Measurements from ENCODE around the gene TMEM163. TPM values are rescaled to one million over a fixed set of nuclear protein-coding genes. Genes with fewer than 3 reads are reported as not detected.

TMEM163 gene
- total and polyA plus RNA-seq, 2 of the 13 experiments (the other 11 are each of a cell fraction or from before 2014, with no cell fraction given), result 0.05 TPM; not detected in 1

- peak; percentile 44 for ATAC-seq
- H3K79me2 ChIP-seq (ENCODE audit: insufficient read depth, low read length), result no peaks in the 10 kb centered on the region
- TF ChIP-seq SNAPC5 (CRISPR knock-in tag; IDR thresholded peaks at IDR 0.05; ENCODE audit: borderline replicate concordance) (no peak), ZSCAN31 (CRISPR knock-in tag; IDR thresholded peaks at IDR 0.05; ENCODE audit: low read depth) (no peak), NR2C2 (CRISPR knock-in tag; IDR thresholded peaks at IDR 0.05; ENCODE audit: borderline replicate concordance) (no peak), ZNF563 (CRISPR knock-in tag; IDR thresholded peaks at IDR 0.05) (no peak), CHD4 (IDR thresholded peaks at IDR 0.05; ENCODE audit: borderline replicate concordance, low read length) (no peak), ZC3H4 (CRISPR knock-in tag; IDR thresholded peaks at IDR 0.05; ENCODE audit: borderline replicate concordance) (no peak), SNAPC4 (CRISPR knock-in tag; IDR thresholded peaks at IDR 0.05) (no peak), KLF6 (CRISPR knock-in tag; IDR thresholded peaks at IDR 0.05) (no peak), SMC3 (IDR thresholded peaks at IDR 0.05; ENCODE audit: low read length) (no peak), ZZZ3 (CRISPR knock-in tag; IDR thresholded peaks at IDR 0.05; ENCODE audit: borderline replicate concordance) (no peak), ZNF557 (CRISPR knock-in tag; IDR thresholded peaks at IDR 0.05) (no peak)
- TF ChIP-seq, protein P1, sequence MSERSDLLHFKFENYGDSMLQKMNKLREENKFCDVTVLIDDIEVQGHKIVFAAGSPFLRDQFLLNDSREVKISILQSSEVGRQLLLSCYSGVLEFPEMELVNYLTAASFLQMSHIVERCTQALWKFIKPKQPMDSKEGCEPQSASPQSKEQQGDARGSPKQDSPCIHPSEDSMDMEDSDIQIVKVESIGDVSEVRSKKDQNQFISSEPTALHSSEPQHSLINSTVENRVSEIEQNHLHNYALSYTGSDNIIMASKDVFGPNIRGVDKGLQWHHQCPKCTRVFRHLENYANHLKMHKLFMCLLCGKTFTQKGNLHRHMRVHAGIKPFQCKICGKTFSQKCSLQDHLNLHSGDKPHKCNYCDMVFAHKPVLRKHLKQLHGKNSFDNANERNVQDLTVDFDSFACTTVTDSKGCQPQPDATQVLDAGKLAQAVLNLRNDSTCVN (CRISPR knock-in tag; IDR thresholded peaks at IDR 0.05; ENCODE audit: borderline replicate concordance), result no peak
- H3K27ac ChIP-seq (ENCODE audit: extremely low read length, insufficient read depth, low read length), result no peak overlapping the region
- H3K36me3 ChIP-seq (replicated peaks in 1 of 2; ENCODE audit: control insufficient read depth in 1 of 2, insufficient read depth in 2 of 2, low read length in 2 of 2), result no peaks in the 10 kb centered on the region
- WGBS (ENCODE audit: low lambda C conversion rate), result 7% methylated on average over 3 of the region's 4 CpGs
- H3K4me2 ChIP-seq (ENCODE audit: low read depth, low read length), result no peak overlapping the region
- no peak for DNase-seq (ENCODE audit: low spot score)
- H4K20me1 ChIP-seq (ENCODE audit: insufficient read depth, low read length), result no peaks in the 10 kb centered on the region
- no peaks in the 10 kb centered on the region for H3K4me1 ChIP-seq (ENCODE audit: insufficient read depth, low read length)
- FAIRE-seq, result no peak
- no TSS peak for BruUV-seq (replicated peaks)
- ChIA-PET POLR2A (no interaction called here), CTCF (ENCODE audit: low intra/inter-chr PET ratio, low total read pairs) (no interaction called here)
- in situ Hi-C loops (cut with HindIII; ENCODE audit: extremely low pct_ligation_motif_present, low pct_unique_long_range_greater_than_20kb), result no loop called here
- no peak overlapping the region for H3K9ac ChIP-seq (ENCODE audit: insufficient read depth, low read depth, low read length)
- no peak overlapping the region for H2AFZ ChIP-seq (ENCODE audit: low read length)
- peaks cover 0 to 20% of the 10 kb centered on the region in 2 experiments; a peak in 1 of 5 replicates for H3K27me3 ChIP-seq (ENCODE audit: control insufficient read depth in 1 of 2, insufficient read depth in 2 of 2, low read length in 2 of 2)
- no peak overlapping the region for H3K4me3 ChIP-seq (replicated peaks in 1 of 3; ENCODE audit: insufficient read depth in 1 of 3, low read depth in 2 of 3, low read length in 3 of 3)
- H3K9me3 ChIP-seq (ENCODE audit: low read length), result no peaks in the 10 kb centered on the region
- intact Hi-C loops (cut with micrococcal nuclease; ENCODE audit: unreplicated experiment), result no loop called here
Observed at GRCh38 chr2:134670955-134671354, 47.8 kb downstream of the TMEM163 start.

Measured in HepG2 (cell line).